Muscle layer of duodenum (tissue), 2 donors: ENCODE results near the gene SLC10A1.
"Not testable (repeated sequence)": the region's sequence is repeated elsewhere in the genome, so short reads cannot be mapped to it uniquely, and the experiment has no call there.

Experiments
- H3K27ac ChIP-seq: one replicate; pipeline ENCODE4 v1.7.0; 2013; ENCODE audit warnings: mild to moderate bottlenecking, low read length
- H3K27me3 ChIP-seq: one replicate; pipeline ENCODE4 v1.7.0; 2013; ENCODE audit warnings: low read depth, mild to moderate bottlenecking, control low read depth, low read length
- H3K36me3 ChIP-seq, 2 donors: one replicate each; pipeline ENCODE4 v1.7.0; 2013; ENCODE audit warnings: low read length in 2 of 2, control low read depth in 1 of 2, mild to moderate bottlenecking in 1 of 2; ENCODE audit not compliant: insufficient read depth in 2 of 2, control insufficient read depth in 1 of 2
- H3K4me1 ChIP-seq, 2 donors: one replicate each; pipeline ENCODE4 v1.7.0; 2013; ENCODE audit warnings: low read length in 2 of 2, mild to moderate bottlenecking in 2 of 2, control low read depth in 1 of 2, moderate library complexity in 1 of 2; ENCODE audit not compliant: insufficient read depth in 2 of 2, control insufficient read depth in 1 of 2
- H3K4me3 ChIP-seq, 2 donors: one replicate each; pipeline ENCODE4 v1.7.0; 2013; ENCODE audit warnings: low read length in 2 of 2, low read depth in 1 of 2, mild to moderate bottlenecking in 1 of 2
- H3K9me3 ChIP-seq, 2 donors: one replicate each; pipeline ENCODE4 v1.7.0; 2013; ENCODE audit warnings: low read length in 2 of 2, control low read depth in 1 of 2, mild to moderate bottlenecking in 1 of 2; ENCODE audit not compliant: control insufficient read depth in 1 of 2
- donor health status: healthy.

Gene SLC10A1

GRCh38 chr14:69750495-69750894, 46.5 kb downstream of the SLC10A1 start:
- Histone ChIP-seq H3K36me3 (no peaks in the 10 kb centered on the region), H3K9me3 (no peaks in the 10 kb centered on the region), H3K27ac (no peak overlapping the region), H3K27me3 (no peaks in the 10 kb centered on the region), H3K4me3 (no peak overlapping the region), H3K4me1 (no peaks in the 10 kb centered on the region)

- Histone ChIP-seq H3K4me3 (no peak overlapping the region), H3K9me3 (no peaks in the 10 kb centered on the region), H3K27me3 (no peaks in the 10 kb centered on the region), H3K27ac (no peak overlapping the region), H3K36me3 (no peaks in the 10 kb centered on the region), H3K4me1 (no peaks in the 10 kb centered on the region)
These were observed 47.1 kb downstream of the SLC10A1 start for GRCh38 chr14:69749956-69750355.

- H3K27ac ChIP-seq = no peak overlapping the region
These were observed 56.0 kb downstream of the SLC10A1 start for GRCh38 chr14:69741055-69741454.

GRCh38 chr14:69736405-69736804, 60.6 kb downstream of the SLC10A1 start:
- not testable (repeated sequence) for H3K4me1 ChIP-seq, H3K4me3 ChIP-seq, H3K27ac ChIP-seq, H3K27me3 ChIP-seq, H3K36me3 ChIP-seq, H3K9me3 ChIP-seq

More at GRCh38 chr14:69741055-69741454, 56.0 kb downstream of the SLC10A1 start:
- Histone ChIP-seq H3K36me3 (no peaks in the 10 kb centered on the region), H3K4me3 (no peak overlapping the region), H3K4me1 (no peaks in the 10 kb centered on the region), H3K27me3 (no peaks in the 10 kb centered on the region), H3K9me3 (no peaks in the 10 kb centered on the region)

GRCh38 chr14:69731919-69732598, 65.0 kb downstream of the SLC10A1 start:
- H3K4me3 ChIP-seq, H3K27ac ChIP-seq, H3K36me3 ChIP-seq, H3K9me3 ChIP-seq, H3K4me1 ChIP-seq, H3K27me3 ChIP-seq: not testable (repeated sequence)

- Histone ChIP-seq H3K9me3 (no peaks in the 10 kb centered on the region), H3K4me3 (no peak overlapping the region), H3K4me1 (peaks cover 0 to 13% of the 10 kb centered on the region in 2 donors), H3K36me3 (no peaks in the 10 kb centered on the region), H3K27ac (no peak overlapping the region), H3K27me3 (no peaks in the 10 kb centered on the region)
These were observed 69.2 kb downstream of the SLC10A1 start for GRCh38 chr14:69727860-69728259.

GRCh38 chr14:69726761-69727511, 70.1 kb downstream of the SLC10A1 start:
- Histone ChIP-seq H3K27ac (no peak overlapping the region), H3K36me3 (no peaks in the 10 kb centered on the region), H3K9me3 (no peaks in the 10 kb centered on the region), H3K27me3 (no peaks in the 10 kb centered on the region), H3K4me3 (peak overlapping the region; percentile 26 to 56), H3K4me1 (peaks cover 0 to 13% of the 10 kb centered on the region in 2 donors)
